BJ (cell line): ENCODE results near the gene KRT72. TPM values are rescaled to one million over a fixed set of nuclear protein-coding genes. Genes with fewer than 3 reads are reported as not detected.

Experiments used
- CTCF ChIA-PET: fragments of 350-600 bp; formaldehyde crosslinking; extraction: SDS; loops from one replicate; lab custom pipeline; 2021; ENCODE audit warnings: antibody characterized with exemption, inconsistent platforms; lab: Yijun Ruan, JAX
- POLR2A ChIA-PET: fragments of 300-600 bp; sonication (Branson Sonifier 250); formaldehyde crosslinking; extraction: SDS; loops from one replicate; lab custom pipeline; 2021; ENCODE audit warnings: antibody characterized with exemption; lab: Charles Lee
- DNase-seq: peaks from one replicate; pipeline ENCODE4 v3.0.0-alpha.2; 2011; ENCODE audit warnings: low read depth
- H3K27me3 ChIP-seq: 2 replicates; pipeline ENCODE4 v1.6.0; 2011; ENCODE audit warnings: low read length; ENCODE audit not compliant: control insufficient read depth, insufficient read depth
- H3K36me3 ChIP-seq: 2 replicates; pipeline ENCODE4 v1.5.1; 2011; ENCODE audit warnings: low read length; ENCODE audit not compliant: control insufficient read depth, insufficient read depth
- H3K4me3 ChIP-seq: 2 replicates; pipeline ENCODE4 v1.5.1; 2011; ENCODE audit warnings: low read depth, mild to moderate bottlenecking, control low read depth, low read length
- CTCF ChIP-seq: IDR thresholded peaks from 2 replicates; pipeline ENCODE4 v1.5.1; 2011; ENCODE audit warnings: low read depth, mild to moderate bottlenecking, control low read depth, inconsistent platforms, low read length, moderate library complexity; ENCODE audit not compliant: insufficient read depth
- polyA plus RNA-seq: library from polyadenylated mRNA; depleted of rRNA; stranded (reverse); fragments of >200 nt; gene quantifications from 2 replicates; pipeline ENCODE4 v1.2.3, GENCODE V29; 2011; rRNA removed

KRT72 gene
- polyA plus RNA-seq, 1 experiment = not detected

GRCh38 chr12:52537101-52537500 lies 64.2 kb downstream of the KRT72 start:
- Histone ChIP-seq H3K27me3 (no peaks in the 10 kb centered on the region; the same call in 1 of the 2 replicates), H3K36me3 (no peaks in the 10 kb centered on the region), H3K4me3 (no peak overlapping the region)
- no peak for TF ChIP-seq CTCF
- DNase-seq = no peak
- ChIA-PET CTCF (no interaction called here), POLR2A (no interaction called here)

Other genes with a start within 250 kb of the KRT72 start
- not detected in 2 replicates for gene KRT85, start 234.0 kb downstream of the KRT72 start, polyA plus RNA-seq
- not detected in 2 replicates for gene KRT84, start 215.8 kb downstream of the KRT72 start, polyA plus RNA-seq
- not detected in 2 replicates for gene KRT82, start 195.1 kb downstream of the KRT72 start, polyA plus RNA-seq
- not detected in 2 replicates for gene KRT75, start 167.1 kb downstream of the KRT72 start, polyA plus RNA-seq
- not detected in 2 replicates for gene KRT6B, start 149.3 kb downstream of the KRT72 start, polyA plus RNA-seq
- gene KRT6C, start 127.7 kb downstream of the KRT72 start, polyA plus RNA-seq = not detected in 2 replicates
- not detected in 2 replicates for gene KRT6A, start 108.2 kb downstream of the KRT72 start, polyA plus RNA-seq
- not detected in 2 replicates for gene KRT5, start 81.1 kb downstream of the KRT72 start, polyA plus RNA-seq
- not detected in 2 replicates for gene KRT71, start 48.3 kb downstream of the KRT72 start, polyA plus RNA-seq
- gene KRT74, start 27.6 kb downstream of the KRT72 start, polyA plus RNA-seq = not detected in 2 replicates
- gene KRT73, start 17.1 kb upstream of the KRT72 start, polyA plus RNA-seq = not detected in 2 replicates
- not detected in 2 replicates for gene KRT2, start 50.7 kb upstream of the KRT72 start, polyA plus RNA-seq
- gene KRT1, start 78.9 kb upstream of the KRT72 start, polyA plus RNA-seq = not detected in 2 replicates
- gene KRT77, start 102.1 kb upstream of the KRT72 start, polyA plus RNA-seq = not detected in 2 replicates
- gene KRT76, start 175.9 kb upstream of the KRT72 start, polyA plus RNA-seq = not detected in 2 replicates
- gene KRT3, start 194.7 kb upstream of the KRT72 start, polyA plus RNA-seq = not detected in 2 replicates
- 0.06 and 0.12 TPM in 2 replicates for gene KRT4, start 212.7 kb upstream of the KRT72 start, polyA plus RNA-seq
- gene KRT79, start 232.8 kb upstream of the KRT72 start, polyA plus RNA-seq = not detected in 2 replicates
- gene KRT78, start 247.5 kb upstream of the KRT72 start, polyA plus RNA-seq = not detected in 2 replicates